ENCODE data around the gene CYSLTR2.

The CYSLTR2 gene

GRCh38 chr13:48630291-48630690 lies 23.4 kb upstream of the CYSLTR2 start:
- no peaks in the 10 kb centered on the region for H3K9me3 ChIP-seq (ENCODE audit: control insufficient read depth in 2 of 2, low read length in 2 of 2)
- H3K36me3 ChIP-seq (ENCODE audit: control insufficient read depth in 2 of 2, insufficient read depth in 2 of 2, low read length in 2 of 2), result no peaks in the 10 kb centered on the region
- no peak overlapping the region for H3K9ac ChIP-seq (ENCODE audit: low read depth in 1 of 2, low read length in 2 of 2)
- H3K4me3 ChIP-seq (ENCODE audit: low read length in 2 of 2), result no peak overlapping the region
- peak overlapping the region; percentile 86 to 90 for H3K27ac ChIP-seq (ENCODE audit: low read depth in 2 of 2, low read length in 2 of 2)
- peaks cover 11 to 33% of the 10 kb centered on the region in 2 donors for H3K4me1 ChIP-seq (ENCODE audit: control insufficient read depth in 2 of 2, insufficient read depth in 2 of 2, low read length in 2 of 2)
- H3K27me3 ChIP-seq (ENCODE audit: control insufficient read depth in 2 of 2, insufficient read depth in 2 of 2, low read length in 2 of 2), result no peaks in the 10 kb centered on the region

- Histone ChIP-seq H3K36me3 (ENCODE audit: control insufficient read depth in 2 of 2, insufficient read depth in 2 of 2, low read length in 2 of 2) (no peaks in the 10 kb centered on the region), H3K4me1 (ENCODE audit: control insufficient read depth in 2 of 2, insufficient read depth in 2 of 2, low read length in 2 of 2) (peaks cover 11 to 33% of the 10 kb centered on the region in 2 donors), H3K9ac (ENCODE audit: low read depth in 1 of 2, low read length in 2 of 2) (no peak overlapping the region), H3K4me3 (ENCODE audit: low read length in 2 of 2) (no peak overlapping the region), H3K9me3 (ENCODE audit: control insufficient read depth in 2 of 2, low read length in 2 of 2) (no peaks in the 10 kb centered on the region), H3K27ac (ENCODE audit: low read depth in 2 of 2, low read length in 2 of 2) (peak overlapping the region; percentile 86 to 90), H3K27me3 (ENCODE audit: control insufficient read depth in 2 of 2, insufficient read depth in 2 of 2, low read length in 2 of 2) (no peaks in the 10 kb centered on the region)
These were observed 23.0 kb upstream of the CYSLTR2 start for GRCh38 chr13:48630773-48631172.

DNA sequence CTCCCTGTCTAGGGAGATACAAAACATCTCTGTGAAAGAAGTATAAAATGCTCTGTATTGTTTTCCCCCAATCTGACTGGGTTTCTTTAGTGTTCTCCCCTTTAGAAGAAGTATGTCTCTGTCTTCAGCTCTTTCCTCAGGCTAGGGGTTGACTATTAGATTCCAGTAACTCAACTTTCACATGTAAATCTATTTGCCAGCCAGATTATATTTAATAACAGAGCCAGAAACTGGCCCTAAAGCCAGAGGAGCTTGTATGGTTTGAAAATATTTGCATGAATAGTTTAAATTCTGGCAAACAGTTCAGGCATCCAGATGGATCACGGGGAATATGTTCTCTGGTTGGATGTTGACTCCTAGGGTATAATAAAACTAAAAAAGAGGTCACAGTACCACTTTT lies 22.3 kb upstream of the CYSLTR2 start:
- Histone ChIP-seq H3K4me1 (ENCODE audit: control insufficient read depth in 2 of 2, insufficient read depth in 2 of 2, low read length in 2 of 2) (peaks cover 11 to 28% of the 10 kb centered on the region in 2 donors), H3K4me3 (ENCODE audit: low read length in 2 of 2) (no peak overlapping the region), H3K27me3 (ENCODE audit: control insufficient read depth in 2 of 2, insufficient read depth in 2 of 2, low read length in 2 of 2) (no peaks in the 10 kb centered on the region), H3K9ac (ENCODE audit: low read depth in 1 of 2, low read length in 2 of 2) (no peak overlapping the region), H3K9me3 (ENCODE audit: control insufficient read depth in 2 of 2, low read length in 2 of 2) (no peaks in the 10 kb centered on the region), H3K36me3 (ENCODE audit: control insufficient read depth in 2 of 2, insufficient read depth in 2 of 2, low read length in 2 of 2) (no peaks in the 10 kb centered on the region), H3K27ac (ENCODE audit: low read depth in 2 of 2, low read length in 2 of 2) (no peak overlapping the region)

DNA sequence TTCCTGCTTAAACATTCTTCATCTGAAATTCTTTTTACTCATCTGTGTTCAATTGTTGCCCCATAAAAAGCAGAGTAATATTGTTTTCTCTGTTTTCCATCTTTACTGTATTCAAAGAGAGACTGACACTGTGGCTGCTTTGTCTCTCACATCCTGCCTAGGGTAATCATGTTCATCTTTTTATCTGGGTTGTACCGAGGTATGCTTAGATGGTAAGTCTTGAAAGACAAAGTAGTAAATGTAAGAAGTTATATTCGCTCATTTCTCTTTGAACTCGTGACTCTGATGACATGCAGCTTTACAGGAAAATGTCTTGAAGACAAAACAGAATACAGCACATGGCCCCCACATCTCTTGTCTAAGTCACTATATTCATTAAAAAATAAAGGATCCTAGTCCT lies 20.0 kb upstream of the CYSLTR2 start:
- Histone ChIP-seq H3K4me1 (ENCODE audit: control insufficient read depth in 2 of 2, insufficient read depth in 2 of 2, low read length in 2 of 2) (peaks cover 13 to 32% of the 10 kb centered on the region in 2 donors), H3K9me3 (ENCODE audit: control insufficient read depth in 2 of 2, low read length in 2 of 2) (peaks cover 0 to 2% of the 10 kb centered on the region in 2 donors), H3K36me3 (ENCODE audit: control insufficient read depth in 2 of 2, insufficient read depth in 2 of 2, low read length in 2 of 2) (no peaks in the 10 kb centered on the region), H3K4me3 (ENCODE audit: low read length in 2 of 2) (no peak overlapping the region), H3K27me3 (ENCODE audit: control insufficient read depth in 2 of 2, insufficient read depth in 2 of 2, low read length in 2 of 2) (no peaks in the 10 kb centered on the region), H3K27ac (ENCODE audit: low read depth in 2 of 2, low read length in 2 of 2) (no peak overlapping the region), H3K9ac (ENCODE audit: low read depth in 1 of 2, low read length in 2 of 2) (no peak overlapping the region)

GRCh38 chr13:48634636-48635035 lies 19.1 kb upstream of the CYSLTR2 start:
- H3K36me3 ChIP-seq (ENCODE audit: control insufficient read depth in 2 of 2, insufficient read depth in 2 of 2, low read length in 2 of 2), result no peaks in the 10 kb centered on the region
- no peak overlapping the region for H3K4me3 ChIP-seq (ENCODE audit: low read length in 2 of 2)
- no peak overlapping the region for H3K9ac ChIP-seq (ENCODE audit: low read depth in 1 of 2, low read length in 2 of 2)
- no peaks in the 10 kb centered on the region for H3K27me3 ChIP-seq (ENCODE audit: control insufficient read depth in 2 of 2, insufficient read depth in 2 of 2, low read length in 2 of 2)
- peaks cover 0 to 2% of the 10 kb centered on the region in 2 donors for H3K9me3 ChIP-seq (ENCODE audit: control insufficient read depth in 2 of 2, low read length in 2 of 2)
- H3K4me1 ChIP-seq (ENCODE audit: control insufficient read depth in 2 of 2, insufficient read depth in 2 of 2, low read length in 2 of 2), result peaks cover 10 to 32% of the 10 kb centered on the region in 2 donors
- H3K27ac ChIP-seq (ENCODE audit: low read depth in 2 of 2, low read length in 2 of 2), result no peak overlapping the region

GRCh38 chr13:48635478-48635877 lies 18.3 kb upstream of the CYSLTR2 start:
- Histone ChIP-seq H3K27me3 (ENCODE audit: control insufficient read depth in 2 of 2, insufficient read depth in 2 of 2, low read length in 2 of 2) (no peaks in the 10 kb centered on the region), H3K9ac (ENCODE audit: low read depth in 1 of 2, low read length in 2 of 2) (no peak overlapping the region), H3K36me3 (ENCODE audit: control insufficient read depth in 2 of 2, insufficient read depth in 2 of 2, low read length in 2 of 2) (no peaks in the 10 kb centered on the region), H3K4me1 (ENCODE audit: control insufficient read depth in 2 of 2, insufficient read depth in 2 of 2, low read length in 2 of 2) (peaks cover 4 to 24% of the 10 kb centered on the region in 2 donors), H3K9me3 (ENCODE audit: control insufficient read depth in 2 of 2, low read length in 2 of 2) (peaks cover 0 to 2% of the 10 kb centered on the region in 2 donors), H3K4me3 (ENCODE audit: low read length in 2 of 2) (no peak overlapping the region), H3K27ac (ENCODE audit: low read depth in 2 of 2, low read length in 2 of 2) (no peak overlapping the region)

DNA sequence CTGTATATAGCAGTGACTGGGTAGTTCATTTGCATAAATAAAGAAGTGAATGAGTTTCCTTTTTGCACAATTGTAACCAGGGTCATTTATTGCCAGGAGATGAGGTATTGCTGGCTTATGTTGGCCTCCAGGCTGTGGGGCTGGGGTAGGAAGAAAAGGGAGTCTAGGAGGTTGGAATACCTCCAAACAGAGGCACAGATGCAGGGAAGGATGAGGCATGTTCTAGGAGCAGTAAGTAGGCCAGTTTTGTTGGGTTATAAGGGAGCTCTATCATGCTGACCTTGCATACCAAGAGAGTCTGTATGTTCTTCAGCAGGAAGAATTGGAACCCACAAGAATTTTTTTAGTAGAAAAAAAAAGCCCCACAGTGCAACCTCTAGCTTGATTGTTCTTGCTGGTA lies 17.2 kb upstream of the CYSLTR2 start:
- Histone ChIP-seq H3K36me3 (ENCODE audit: control insufficient read depth in 2 of 2, insufficient read depth in 2 of 2, low read length in 2 of 2) (no peaks in the 10 kb centered on the region), H3K9me3 (ENCODE audit: control insufficient read depth in 2 of 2, low read length in 2 of 2) (peaks cover 0 to 2% of the 10 kb centered on the region in 2 donors), H3K9ac (ENCODE audit: low read depth in 1 of 2, low read length in 2 of 2) (no peak overlapping the region), H3K4me3 (ENCODE audit: low read length in 2 of 2) (no peak overlapping the region), H3K4me1 (ENCODE audit: control insufficient read depth in 2 of 2, insufficient read depth in 2 of 2, low read length in 2 of 2) (peaks cover 4 to 18% of the 10 kb centered on the region in 2 donors), H3K27me3 (ENCODE audit: control insufficient read depth in 2 of 2, insufficient read depth in 2 of 2, low read length in 2 of 2) (no peaks in the 10 kb centered on the region), H3K27ac (ENCODE audit: low read depth in 2 of 2, low read length in 2 of 2) (peak overlapping the region in 1 of 2 donors; percentile 73)

GRCh38 chr13:48637601-48638000 lies 16.1 kb upstream of the CYSLTR2 start:
- Histone ChIP-seq H3K9me3 (ENCODE audit: control insufficient read depth in 2 of 2, low read length in 2 of 2) (peaks cover 0 to 2% of the 10 kb centered on the region in 2 donors), H3K27ac (ENCODE audit: low read depth in 2 of 2, low read length in 2 of 2) (peak overlapping the region; percentile 17 to 73), H3K4me3 (ENCODE audit: low read length in 2 of 2) (no peak overlapping the region), H3K4me1 (ENCODE audit: control insufficient read depth in 2 of 2, insufficient read depth in 2 of 2, low read length in 2 of 2) (peaks cover 4 to 18% of the 10 kb centered on the region in 2 donors), H3K36me3 (ENCODE audit: control insufficient read depth in 2 of 2, insufficient read depth in 2 of 2, low read length in 2 of 2) (no peaks in the 10 kb centered on the region), H3K27me3 (ENCODE audit: control insufficient read depth in 2 of 2, insufficient read depth in 2 of 2, low read length in 2 of 2) (no peaks in the 10 kb centered on the region), H3K9ac (ENCODE audit: low read depth in 1 of 2, low read length in 2 of 2) (no peak overlapping the region)

GRCh38 chr13:48640767-48641166 lies 13.0 kb upstream of the CYSLTR2 start:
- Histone ChIP-seq H3K4me1 (ENCODE audit: control insufficient read depth in 2 of 2, insufficient read depth in 2 of 2, low read length in 2 of 2) (peaks cover 4 to 18% of the 10 kb centered on the region in 2 donors), H3K4me3 (ENCODE audit: low read length in 2 of 2) (no peak overlapping the region), H3K27ac (ENCODE audit: low read depth in 2 of 2, low read length in 2 of 2) (no peak overlapping the region), H3K36me3 (ENCODE audit: control insufficient read depth in 2 of 2, insufficient read depth in 2 of 2, low read length in 2 of 2) (no peaks in the 10 kb centered on the region), H3K27me3 (ENCODE audit: control insufficient read depth in 2 of 2, insufficient read depth in 2 of 2, low read length in 2 of 2) (no peaks in the 10 kb centered on the region), H3K9me3 (ENCODE audit: control insufficient read depth in 2 of 2, low read length in 2 of 2) (peaks cover 0 to 2% of the 10 kb centered on the region in 2 donors), H3K9ac (ENCODE audit: low read depth in 1 of 2, low read length in 2 of 2) (no peak overlapping the region)

- H3K36me3 ChIP-seq (ENCODE audit: control insufficient read depth in 2 of 2, insufficient read depth in 2 of 2, low read length in 2 of 2), result no peaks in the 10 kb centered on the region
- H3K27me3 ChIP-seq (ENCODE audit: control insufficient read depth in 2 of 2, insufficient read depth in 2 of 2, low read length in 2 of 2), result no peaks in the 10 kb centered on the region
- no peak overlapping the region for H3K4me3 ChIP-seq (ENCODE audit: low read length in 2 of 2)
- peaks cover 4 to 17% of the 10 kb centered on the region in 2 donors for H3K4me1 ChIP-seq (ENCODE audit: control insufficient read depth in 2 of 2, insufficient read depth in 2 of 2, low read length in 2 of 2)
- no peak overlapping the region for H3K27ac ChIP-seq (ENCODE audit: low read depth in 2 of 2, low read length in 2 of 2)
- peaks cover 0 to 2% of the 10 kb centered on the region in 2 donors for H3K9me3 ChIP-seq (ENCODE audit: control insufficient read depth in 2 of 2, low read length in 2 of 2)
- no peak overlapping the region for H3K9ac ChIP-seq (ENCODE audit: low read depth in 1 of 2, low read length in 2 of 2)
These were observed 12.3 kb upstream of the CYSLTR2 start for GRCh38 chr13:48641404-48641803.

- Histone ChIP-seq H3K36me3 (ENCODE audit: control insufficient read depth in 2 of 2, insufficient read depth in 2 of 2, low read length in 2 of 2) (no peaks in the 10 kb centered on the region), H3K4me3 (ENCODE audit: low read length in 2 of 2) (no peak overlapping the region), H3K9ac (ENCODE audit: low read depth in 1 of 2, low read length in 2 of 2) (no peak overlapping the region), H3K27me3 (ENCODE audit: control insufficient read depth in 2 of 2, insufficient read depth in 2 of 2, low read length in 2 of 2) (no peaks in the 10 kb centered on the region), H3K27ac (ENCODE audit: low read depth in 2 of 2, low read length in 2 of 2) (no peak overlapping the region), H3K4me1 (ENCODE audit: control insufficient read depth in 2 of 2, insufficient read depth in 2 of 2, low read length in 2 of 2) (peaks cover 4 to 12% of the 10 kb centered on the region in 2 donors), H3K9me3 (ENCODE audit: control insufficient read depth in 2 of 2, low read length in 2 of 2) (peaks cover 0 to 2% of the 10 kb centered on the region in 2 donors)
These were observed 11.7 kb upstream of the CYSLTR2 start for GRCh38 chr13:48642061-48642460.

Measured in mucosa of rectum (tissue), 2 donors.